Keratinocyte (primary cell): Measurements from ENCODE around the gene C16orf90. TPM values are rescaled to one million over a fixed set of nuclear protein-coding genes. Genes with fewer than 3 reads are reported as not detected.

ENCODE experiments used
- DNase-seq: peaks from one replicate; pipeline ENCODE4 v3.0.0-alpha.2; 2011; ENCODE audit warnings: low read depth, missing footprints, low spot score
- FAIRE-seq: peaks from 2 replicates; lab custom pipeline; 2011; peaks lifted over from hg19 to GRCh38; lab: Jason Lieb, UNC
- H2AFZ ChIP-seq: 2 replicates; pipeline ENCODE4 v1.6.0; 2012; ENCODE audit warnings: low read length, control low read depth, inconsistent platforms; ENCODE audit not compliant: control insufficient read depth
- H3K27ac ChIP-seq: 2 replicates; pipeline ENCODE4 v1.5.1; 2011; ENCODE audit warnings: low read length; ENCODE audit not compliant: control insufficient read depth, insufficient read depth
- H3K27me3 ChIP-seq: 3 replicates; pipeline ENCODE4 v1.6.0; 2011; ENCODE audit warnings: low read length; ENCODE audit not compliant: control insufficient read depth, insufficient read depth; ENCODE audit errors: extremely low read depth
- H3K36me3 ChIP-seq, 2 experiments: 2 replicates in 1 of 2; 3 replicates in 1 of 2; pipeline ENCODE4 v1.5.1; 2011; ENCODE audit warnings: low read length in 2 of 2, mild to moderate bottlenecking in 1 of 2; ENCODE audit not compliant: control insufficient read depth in 2 of 2, insufficient read depth in 2 of 2; ENCODE audit errors: extremely low read depth in 1 of 2
- H3K4me1 ChIP-seq: 3 replicates; pipeline ENCODE4 v1.5.1; 2011; ENCODE audit warnings: low read length; ENCODE audit not compliant: control insufficient read depth, insufficient read depth; ENCODE audit errors: extremely low read depth
- H3K4me2 ChIP-seq: 3 replicates; pipeline ENCODE4 v1.6.0; 2011; ENCODE audit warnings: low read depth, low read length; ENCODE audit not compliant: control insufficient read depth, insufficient read depth; ENCODE audit errors: extremely low read depth
- H3K4me3 ChIP-seq, 3 experiments: fragments of 200-600 bp in 1 of 3; sonication (generic) in 1 of 3; 2 replicates in 2 of 3; 3 replicates in 1 of 3; pipeline ENCODE4 v1.5.1; 2011 to 2016; ENCODE audit warnings: low read length in 3 of 3, mild to moderate bottlenecking in 3 of 3, control low read depth in 2 of 3, inconsistent platforms in 1 of 3, low read depth in 1 of 3, mixed read lengths in 1 of 3, mixed run types in 1 of 3, moderate library complexity in 1 of 3; ENCODE audit not compliant: control insufficient read depth in 2 of 3, insufficient read depth in 2 of 3; ENCODE audit errors: extremely low read depth in 1 of 3
- H3K79me2 ChIP-seq: 2 replicates; pipeline ENCODE4 v1.6.0; 2012; ENCODE audit warnings: low read length; ENCODE audit not compliant: control insufficient read depth, insufficient read depth
- H3K9ac ChIP-seq: 3 replicates; pipeline ENCODE4 v1.6.0; 2011; ENCODE audit warnings: low read length; ENCODE audit not compliant: control insufficient read depth, insufficient read depth; ENCODE audit errors: extremely low read depth
- H3K9me1 ChIP-seq: 3 replicates; pipeline ENCODE4 v1.6.0; 2011; ENCODE audit warnings: low read length; ENCODE audit not compliant: control insufficient read depth, insufficient read depth; ENCODE audit errors: extremely low read depth
- H3K9me3 ChIP-seq: 2 replicates; pipeline ENCODE4 v1.5.1; 2012; ENCODE audit warnings: low read depth, low read length; ENCODE audit not compliant: control insufficient read depth
- H4K20me1 ChIP-seq: 3 replicates; pipeline ENCODE4 v1.6.0; 2011; ENCODE audit warnings: low read length; ENCODE audit not compliant: control insufficient read depth, insufficient read depth; ENCODE audit errors: extremely low read depth
- EZH2 ChIP-seq: IDR thresholded peaks from one replicate; pipeline ENCODE4 v1.6.1; 2012; ENCODE audit warnings: inconsistent platforms, mild to moderate bottlenecking, low read length, moderate library complexity
- dilution Hi-C: fragments of 300-500 bp; cut with MboI; formaldehyde crosslinking; loops from one replicate; pipeline ENCODE4 v1.7.0; 2020; ENCODE audit warnings: low sequenced_read_pairs; ENCODE audit not compliant: extremely low pct_ligation_motif_present
- polyA plus RNA-seq, 5 experiments: library from polyadenylated mRNA; depleted of rRNA in 3 of 5; stranded (reverse) in 3 of 5; stranded (forward) in 1 of 5; unstranded in 1 of 5; fragments of >200 nt; gene quantifications; 1 replicate in 1 of 5; 2 replicates in 3 of 5; 3 replicates in 1 of 5; pipeline versions ENCODE4 v1.2.1 to v1.2.3, GENCODE V29; 2011 to 2012; ENCODE audit warnings: missing spikeins in 2 of 5, low read depth in 1 of 5, low replicate concordance in 1 of 5
- small RNA-seq, 3 experiments: library from RNA; depleted of rRNA; stranded (forward); fragments of <200 nt; gene quantifications; one replicate each; pipeline ENCODE3, GENCODE V24; 2012; ENCODE audit warnings: low read depth in 3 of 3, low replicate concordance in 1 of 3; ENCODE audit not compliant: insufficient read length in 3 of 3
- TF ChIP-seq, protein P1 (sequence below), 3 experiments: IDR thresholded peaks in 1 of 3; conservative IDR thresholded peaks in 1 of 3; optimal IDR thresholded peaks in 1 of 3; 2 replicates in 2 of 3; 3 replicates in 1 of 3; pipeline versions ENCODE3 to v1.5.1; 2011; ENCODE audit warnings: low read length in 3 of 3, mild to moderate bottlenecking in 3 of 3, moderate library complexity in 2 of 3, control low read depth in 1 of 3, inconsistent platforms in 1 of 3; ENCODE audit not compliant: insufficient read depth in 2 of 3; ENCODE audit errors: extremely low read depth in 1 of 3

Gene C16orf90
- polyA plus RNA-seq, 1 donor (not counting 4 experiments of a cell fraction or from before 2014, with no cell fraction given) = not detected

DNA sequence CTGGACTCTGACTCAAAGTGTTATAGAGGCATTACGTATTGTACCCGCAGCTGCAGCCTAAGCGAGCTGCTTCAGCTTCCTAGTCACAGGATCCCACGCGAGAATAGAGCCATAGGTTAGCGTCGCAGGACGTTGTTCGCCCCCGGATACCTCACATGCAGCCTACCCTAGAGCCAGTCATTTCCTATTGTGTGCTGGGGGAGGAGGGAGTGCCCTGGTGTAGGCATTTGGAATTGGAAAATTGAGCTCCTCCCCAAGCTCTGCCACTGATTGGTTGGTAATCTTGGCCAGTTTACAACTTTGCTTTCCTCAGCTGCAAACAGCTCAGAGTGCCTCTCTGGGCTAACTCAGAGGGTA is 51.3 kb downstream of the C16orf90 start:
- TF ChIP-seq, protein P1, sequence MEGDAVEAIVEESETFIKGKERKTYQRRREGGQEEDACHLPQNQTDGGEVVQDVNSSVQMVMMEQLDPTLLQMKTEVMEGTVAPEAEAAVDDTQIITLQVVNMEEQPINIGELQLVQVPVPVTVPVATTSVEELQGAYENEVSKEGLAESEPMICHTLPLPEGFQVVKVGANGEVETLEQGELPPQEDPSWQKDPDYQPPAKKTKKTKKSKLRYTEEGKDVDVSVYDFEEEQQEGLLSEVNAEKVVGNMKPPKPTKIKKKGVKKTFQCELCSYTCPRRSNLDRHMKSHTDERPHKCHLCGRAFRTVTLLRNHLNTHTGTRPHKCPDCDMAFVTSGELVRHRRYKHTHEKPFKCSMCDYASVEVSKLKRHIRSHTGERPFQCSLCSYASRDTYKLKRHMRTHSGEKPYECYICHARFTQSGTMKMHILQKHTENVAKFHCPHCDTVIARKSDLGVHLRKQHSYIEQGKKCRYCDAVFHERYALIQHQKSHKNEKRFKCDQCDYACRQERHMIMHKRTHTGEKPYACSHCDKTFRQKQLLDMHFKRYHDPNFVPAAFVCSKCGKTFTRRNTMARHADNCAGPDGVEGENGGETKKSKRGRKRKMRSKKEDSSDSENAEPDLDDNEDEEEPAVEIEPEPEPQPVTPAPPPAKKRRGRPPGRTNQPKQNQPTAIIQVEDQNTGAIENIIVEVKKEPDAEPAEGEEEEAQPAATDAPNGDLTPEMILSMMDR (optimal IDR thresholded peaks at IDR 0.05 in 1 of 3, IDR thresholded peaks at IDR 0.05 in 1 of 3, conservative IDR thresholded peaks at IDR 0.05 in 1 of 3; ENCODE audit: extremely low read depth in 1 of 3, insufficient read depth in 2 of 3, low read length in 3 of 3) = no peak
- no peak for TF ChIP-seq EZH2
- peak overlapping the region; percentile 91 for H3K9ac ChIP-seq
- no peaks in the 10 kb centered on the region for H3K36me3 ChIP-seq
- peak overlapping the region; percentile 26 for H3K4me2 ChIP-seq
- H3K4me3 ChIP-seq = peak overlapping the region; percentile 56 to 76 (median 66)
- H3K9me3 ChIP-seq = no peaks in the 10 kb centered on the region
- peak overlapping the region; percentile 83 for H3K27ac ChIP-seq
- H2AFZ ChIP-seq = peak overlapping the region; percentile 11
- FAIRE-seq (no peak), DNase-seq (no peak)
- H3K4me1 ChIP-seq = peaks cover 4% of the 10 kb centered on the region
- H4K20me1 ChIP-seq = no peaks in the 10 kb centered on the region
- peaks cover 35% of the 10 kb centered on the region for H3K79me2 ChIP-seq
- dilution Hi-C loops = no loop called here
- H3K9me1 ChIP-seq = no peaks in the 10 kb centered on the region
- no peaks in the 10 kb centered on the region for H3K27me3 ChIP-seq

Small RNAs within 50 kb of the gene (small RNA-seq; reads per million reads assigned to genes)
- gene MIR6126 = 0 reads per million in 3 experiments

Other genes starting within 250 kb of the C16orf90 start
- gene MEFV, start 238.9 kb downstream of the C16orf90 start, polyA plus RNA-seq = 0.03 TPM in 1 of 3 replicates, not detected in the others
- gene ZNF263, start 212.0 kb downstream of the C16orf90 start, polyA plus RNA-seq = 11.3 to 13.9 TPM (median 13.6 TPM) in 3 replicates
- gene TIGD7, start 190.1 kb downstream of the C16orf90 start, polyA plus RNA-seq = 0.60 to 1.6 TPM (median 1.4 TPM) in 3 replicates
- gene ZNF75A, start 190.0 kb downstream of the C16orf90 start, polyA plus RNA-seq = 13.8 to 20.8 TPM (median 19.4 TPM) in 3 replicates
- 0.14 to 0.15 TPM (median 0.14 TPM) in 3 replicates for gene OR2C1, start 139.6 kb downstream of the C16orf90 start, polyA plus RNA-seq
- 17.2 to 21.7 TPM (median 17.3 TPM) in 3 replicates for gene ZSCAN32, start 94.5 kb downstream of the C16orf90 start, polyA plus RNA-seq
- gene ZNF174, start 94.3 kb downstream of the C16orf90 start, polyA plus RNA-seq = 6.0 to 9.2 TPM (median 8.0 TPM) in 3 replicates
- gene ZNF597, start 52.0 kb downstream of the C16orf90 start, polyA plus RNA-seq = 1.4 to 1.7 TPM (median 1.5 TPM) in 3 replicates
- gene NAA60, start 51.8 kb downstream of the C16orf90 start, polyA plus RNA-seq = 19.4 to 30.3 TPM (median 29.0 TPM) in 3 replicates
- 10.3 to 27.4 TPM (median 17.9 TPM) in 3 replicates for gene CLUAP1, start 5.5 kb upstream of the C16orf90 start, polyA plus RNA-seq
- 0.04 TPM in 1 of 3 replicates, not detected in the others for gene NLRC3, start 81.9 kb upstream of the C16orf90 start, polyA plus RNA-seq
- gene SLX4, start 116.1 kb upstream of the C16orf90 start, polyA plus RNA-seq = 1.5 to 2.0 TPM (median 1.7 TPM) in 3 replicates
- 3.0 to 10.8 TPM (median 5.2 TPM) in 3 replicates for gene DNASE1, start 159.2 kb upstream of the C16orf90 start, polyA plus RNA-seq
- 92.1 to 136 TPM (median 106 TPM) in 3 replicates for gene TRAP1, start 222.0 kb upstream of the C16orf90 start, polyA plus RNA-seq